ENCODE measurements around the gene OPCML.

- no peak for TF ChIP-seq CTCF (IDR thresholded peaks at IDR 0.05)
- no peak for TF ChIP-seq EP300 (IDR thresholded peaks at IDR 0.05)
- TF ChIP-seq POLR2A (IDR thresholded peaks at IDR 0.05) = no peak
These were observed 312.8 kb downstream of the OPCML start for GRCh38 chr11:133219543-133219942.

All from suprapubic skin (tissue), 3 donors.